ENCODE measurements around the gene SMIM1. TPM values are rescaled to one million over a fixed set of nuclear protein-coding genes. Genes with fewer than 3 reads are reported as not detected.

The SMIM1 gene
- total and polyA plus RNA-seq, 9 of the 15 experiments (the other 6 are each of a cell fraction or from before 2014, with no cell fraction given): 2.3 to 125 (median 24.3) TPM

- TF ChIP-seq NFATC3 (IDR thresholded peaks at IDR 0.05): no peak
- no peak for TF ChIP-seq PHF21A (IDR thresholded peaks at IDR 0.05; ENCODE audit: borderline replicate concordance, low read depth)
- no peak for TF ChIP-seq BRD4 (IDR thresholded peaks at IDR 0.05)
- no peak for TF ChIP-seq NFE2 (IDR thresholded peaks at IDR 0.05; ENCODE audit: low read depth)
- TF ChIP-seq SAFB2 (IDR thresholded peaks at IDR 0.05; ENCODE audit: borderline replicate concordance, low read depth, low read length, severe bottlenecking): no peak
- TF ChIP-seq EGR1 (conservative IDR thresholded peaks at IDR 0.05): peak; percentile 46
- no peak for TF ChIP-seq HNRNPK (IDR thresholded peaks at IDR 0.05; ENCODE audit: low read depth, low read length, poor library complexity, severe bottlenecking)
- no peak for TF ChIP-seq HCFC1 (IDR thresholded peaks at IDR 0.05; ENCODE audit: low read depth, low read length)
- TF ChIP-seq SUPT5H (IDR thresholded peaks at IDR 0.05): no peak
- TF ChIP-seq ELK1 (CRISPR knock-in tag; IDR thresholded peaks at IDR 0.05): no peak
- TF ChIP-seq BCLAF1 (IDR thresholded peaks at IDR 0.05; ENCODE audit: borderline replicate concordance in 1 of 2, control insufficient read depth in 1 of 2, low read depth in 2 of 2, low read length in 1 of 2): no peak
- TF ChIP-seq DNMT1 (IDR thresholded peaks at IDR 0.05): no peak
- no peak for TF ChIP-seq NR4A1 (CRISPR knock-in tag; IDR thresholded peaks at IDR 0.05)
- no peak for TF ChIP-seq NR4A1 (tag; IDR thresholded peaks at IDR 0.05)
- 0 out of 2 replicates have a peak, but pooled peaks have one; percentile 29 for TF ChIP-seq POLR2A (conservative IDR thresholded peaks at IDR 0.05)
- no peak; the same call in 1 of the 2 replicates for TF ChIP-seq ETV5 (CRISPR knock-in tag; IDR thresholded peaks at IDR 0.05; ENCODE audit: low read depth)
- TF ChIP-seq CHAMP1 (IDR thresholded peaks at IDR 0.05): no peak
- no peak for TF ChIP-seq XRCC5 (IDR thresholded peaks at IDR 0.05; ENCODE audit: low read depth, low read length)
- no peak for TF ChIP-seq MAFF (IDR thresholded peaks at IDR 0.05; ENCODE audit: low read length)
- no peak for TF ChIP-seq PREB (CRISPR knock-in tag; IDR thresholded peaks at IDR 0.05)
- TF ChIP-seq E2F5 (CRISPR knock-in tag; IDR thresholded peaks at IDR 0.05): no peak
Measured at GRCh38 chr1:3772715-3773571, at the start of gene SMIM1 (continued).
